Cortex of kidney (tissue), 1 donor: Measurements from ENCODE around the gene PNRC2.
"Not testable (repeated sequence)": the region's sequence is repeated elsewhere in the genome, so short reads cannot be mapped to it uniquely, and the experiment has no call there.

Source experiments
- DNase-seq: peaks from one replicate; lab custom pipeline; 2025; lab: John Stamatoyannopoulos, UW

PNRC2 gene

DNA sequence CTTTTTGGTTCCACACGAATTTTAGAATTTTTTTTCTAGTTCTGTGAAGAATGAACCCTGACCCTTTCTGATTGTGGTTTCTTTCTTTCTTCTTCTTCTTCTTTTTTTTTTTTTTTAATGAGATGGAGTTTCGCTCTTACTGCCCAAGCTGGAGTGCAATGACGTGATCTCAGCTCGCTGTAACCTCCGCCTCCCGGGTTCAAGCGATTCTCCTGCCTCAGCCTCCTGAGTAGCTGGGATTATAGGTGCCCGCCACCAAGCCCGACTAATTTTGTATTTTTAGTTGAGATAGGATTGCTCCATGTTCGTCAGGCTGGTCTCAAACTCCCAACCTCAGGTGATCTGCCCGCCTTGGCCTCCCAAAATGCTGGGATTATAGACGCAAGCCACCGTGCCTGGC lies 32.4 kb downstream of the PNRC2 start:
- not testable (repeated sequence) for DNase-seq

DNA sequence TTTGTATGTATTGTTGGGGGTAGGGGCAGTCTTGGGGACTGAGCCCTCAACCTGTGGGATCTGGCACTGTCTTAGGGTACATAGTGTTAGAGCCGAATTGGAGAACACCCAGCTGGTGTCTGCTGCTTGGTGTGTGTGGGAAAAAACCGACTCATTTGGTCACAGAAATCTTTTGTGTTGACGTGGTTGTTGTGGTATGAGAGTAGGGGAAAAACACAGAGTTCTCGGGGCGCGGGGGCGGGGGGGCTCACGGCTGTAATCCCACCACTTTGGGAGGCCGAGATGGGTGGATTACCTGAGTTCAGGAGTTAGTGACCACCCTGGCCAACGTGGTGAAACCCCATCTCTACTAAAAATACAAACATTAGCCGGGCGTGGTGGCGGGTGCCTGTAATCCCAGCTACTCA lies 35.8 kb downstream of the PNRC2 start:
- no peak for DNase-seq

DNA sequence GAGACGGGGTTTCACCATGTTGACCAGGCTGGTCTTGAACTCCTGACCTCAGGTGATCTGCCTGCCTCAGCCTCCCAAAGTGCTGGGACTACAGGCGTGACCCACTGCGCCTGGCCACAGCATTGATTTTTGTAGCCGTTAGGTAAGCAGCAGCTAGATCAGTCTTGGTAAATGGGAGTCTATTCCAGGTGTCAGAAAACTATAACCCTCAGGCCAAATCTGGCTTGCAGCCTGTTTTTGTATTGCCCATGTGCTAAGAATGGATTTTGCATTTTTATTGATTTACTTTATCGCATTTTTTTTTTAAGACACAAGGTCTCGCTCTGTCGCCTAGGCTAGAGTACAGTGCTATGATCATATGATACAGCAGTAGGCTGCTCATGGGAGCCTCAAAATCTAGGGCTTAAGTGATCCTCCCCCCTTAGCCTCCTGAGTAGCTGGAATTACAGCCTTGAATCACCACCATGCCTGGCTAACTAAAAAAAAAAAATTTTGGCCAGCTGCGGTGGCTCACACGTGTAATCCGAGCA lies 37.1 kb downstream of the PNRC2 start:
- DNase-seq, result no peak

DNA sequence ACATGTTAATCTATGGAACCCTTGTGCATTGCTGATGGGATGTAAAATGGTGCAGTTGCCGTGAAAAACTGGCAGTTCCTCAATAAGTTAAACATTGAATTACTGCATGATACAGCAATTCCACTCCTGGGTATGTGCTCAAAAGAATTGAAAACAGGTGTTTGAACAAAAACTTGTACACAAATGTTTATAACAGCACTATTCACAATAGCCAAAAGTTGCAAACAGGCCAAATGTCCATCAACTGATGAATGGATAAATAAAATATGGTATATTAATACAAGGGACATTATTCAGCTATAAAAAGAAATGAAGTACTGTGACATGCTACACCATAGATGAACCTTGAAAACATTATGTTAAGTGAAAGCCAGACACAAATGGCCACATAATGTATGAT lies 38.2 kb downstream of the PNRC2 start:
- no peak for DNase-seq

DNA sequence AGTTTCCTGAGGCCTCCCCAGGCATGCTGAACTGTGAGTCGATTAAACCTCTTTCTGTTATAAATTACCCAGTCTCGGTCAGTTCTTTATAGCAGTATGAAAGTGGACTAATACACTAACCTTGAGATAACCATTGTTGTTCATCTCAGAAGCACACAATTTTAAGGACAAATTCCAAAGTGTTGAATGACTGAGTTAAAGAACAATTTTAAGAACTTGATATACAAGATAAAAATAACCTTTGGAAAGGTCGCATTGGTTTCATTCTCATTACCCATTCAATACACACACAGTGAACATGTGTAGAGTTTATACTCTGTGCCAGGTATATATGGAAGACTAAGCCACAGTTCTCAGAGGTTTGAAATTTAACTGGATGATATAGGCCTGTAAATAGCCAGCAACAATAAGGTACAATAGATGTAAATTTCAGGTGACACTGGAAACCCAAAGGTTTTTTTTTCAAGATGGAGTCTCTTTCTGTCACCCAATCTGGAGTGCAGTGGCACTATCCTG lies 39.6 kb downstream of the PNRC2 start:
- no peak for DNase-seq

DNA sequence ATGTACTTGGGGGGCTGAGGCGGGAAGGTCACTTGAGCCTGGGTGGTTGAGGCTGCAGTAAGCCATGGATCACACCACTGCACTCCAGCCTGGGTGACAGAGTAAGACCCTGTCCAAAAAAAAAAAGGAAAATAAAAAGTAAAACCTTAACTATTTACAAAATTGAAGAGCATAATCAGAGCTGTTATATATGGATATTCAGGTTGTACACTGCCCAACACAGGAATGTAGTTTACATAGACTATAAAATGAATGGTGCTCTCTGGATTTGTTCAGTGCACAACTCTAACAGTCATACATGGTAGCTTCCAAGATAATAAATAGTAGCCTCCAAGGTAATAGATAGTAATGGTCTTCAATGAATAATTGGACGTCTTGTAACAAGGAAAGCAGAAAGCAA lies 43.1 kb downstream of the PNRC2 start:
- no peak for DNase-seq

DNA sequence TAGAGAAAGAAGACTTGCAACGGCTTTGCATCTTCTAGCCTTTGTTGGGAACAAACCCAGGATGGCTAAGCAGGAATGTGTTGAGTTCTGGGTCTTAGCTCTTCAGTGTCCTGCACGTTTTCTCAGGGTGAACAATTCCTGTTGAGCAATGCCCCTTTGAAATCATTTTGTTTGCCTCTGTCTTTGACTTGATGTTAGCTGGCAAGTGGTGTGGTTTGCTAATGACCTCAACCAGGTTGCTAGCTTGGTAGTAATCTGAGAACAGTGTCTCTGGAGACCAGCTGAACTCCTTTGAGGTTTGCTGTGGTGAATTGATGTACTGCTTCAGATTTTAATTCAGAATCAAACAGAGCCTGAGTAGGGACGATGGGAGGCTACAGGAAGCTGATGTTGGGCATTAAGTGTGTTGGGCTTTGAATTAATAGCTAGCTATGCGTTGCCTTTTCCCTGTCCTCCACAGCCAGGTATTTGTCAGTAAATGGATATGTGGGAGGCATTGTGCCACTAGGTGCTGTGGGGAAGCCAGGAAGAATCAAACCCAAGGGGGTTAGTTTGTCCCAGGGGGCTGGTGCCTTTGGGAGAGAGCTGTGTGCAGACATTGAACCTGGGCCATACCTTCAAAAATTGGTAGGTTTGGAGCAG lies 43.8 kb downstream of the PNRC2 start:
- DNase-seq, result no peak

DNA sequence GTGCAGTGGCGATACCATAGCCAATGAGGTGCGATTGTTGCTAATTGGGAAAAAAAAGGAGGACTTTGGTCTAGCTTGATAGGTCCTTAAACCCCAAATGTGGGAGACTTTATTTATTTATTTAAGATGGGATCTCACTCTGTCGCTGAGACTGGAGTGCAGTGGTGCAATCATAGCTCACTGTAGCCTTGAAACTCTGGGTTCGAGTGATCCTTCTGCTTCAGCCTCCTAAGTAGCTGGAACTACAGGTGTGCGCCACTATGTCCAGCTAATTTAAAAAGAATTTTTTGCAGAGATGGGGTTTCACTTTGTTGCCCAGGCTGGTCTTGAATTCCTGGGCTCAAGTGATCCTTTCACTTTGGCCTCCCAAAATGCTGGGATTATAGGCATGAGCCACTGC lies 44.5 kb downstream of the PNRC2 start:
- DNase-seq, result no peak

DNA sequence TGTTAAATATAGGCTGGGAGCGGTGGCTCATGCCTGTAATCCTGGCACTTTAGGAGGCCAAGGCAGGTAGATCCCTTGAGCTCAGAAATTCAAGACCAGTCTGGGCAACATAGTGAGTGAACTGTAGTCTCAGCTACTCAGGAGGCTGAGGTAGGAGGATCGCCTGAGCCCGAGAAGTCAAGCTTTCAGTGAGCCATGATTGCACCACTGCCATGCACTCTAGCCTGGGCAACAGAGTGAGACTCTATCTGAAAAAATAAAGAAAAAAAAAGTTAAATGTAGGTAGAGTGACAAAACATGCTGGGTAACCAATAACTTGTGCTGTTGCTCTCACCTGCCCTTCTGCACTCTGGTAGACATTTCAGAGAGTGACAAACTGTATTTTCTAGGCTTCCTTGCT lies 45.5 kb downstream of the PNRC2 start:
- no peak for DNase-seq

DNA sequence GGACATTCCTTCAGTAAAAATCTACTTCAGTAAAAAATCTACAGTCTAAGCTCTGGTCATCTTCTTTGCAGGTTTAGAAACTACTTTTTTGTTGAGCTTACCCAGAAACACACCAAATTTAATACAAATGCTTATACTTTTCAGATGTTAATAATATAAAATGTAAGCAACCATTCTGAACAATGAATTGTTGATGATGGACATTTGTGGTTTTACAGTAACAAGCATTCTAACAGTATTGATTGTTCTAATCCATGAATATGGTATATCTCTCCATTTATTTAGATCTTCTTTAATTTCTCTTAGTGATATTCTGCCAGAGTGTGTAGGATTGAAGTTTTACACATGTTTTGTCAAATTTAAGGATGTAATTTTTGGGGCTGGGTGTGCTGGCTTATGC lies 47.5 kb downstream of the PNRC2 start:
- DNase-seq, result no peak

DNA sequence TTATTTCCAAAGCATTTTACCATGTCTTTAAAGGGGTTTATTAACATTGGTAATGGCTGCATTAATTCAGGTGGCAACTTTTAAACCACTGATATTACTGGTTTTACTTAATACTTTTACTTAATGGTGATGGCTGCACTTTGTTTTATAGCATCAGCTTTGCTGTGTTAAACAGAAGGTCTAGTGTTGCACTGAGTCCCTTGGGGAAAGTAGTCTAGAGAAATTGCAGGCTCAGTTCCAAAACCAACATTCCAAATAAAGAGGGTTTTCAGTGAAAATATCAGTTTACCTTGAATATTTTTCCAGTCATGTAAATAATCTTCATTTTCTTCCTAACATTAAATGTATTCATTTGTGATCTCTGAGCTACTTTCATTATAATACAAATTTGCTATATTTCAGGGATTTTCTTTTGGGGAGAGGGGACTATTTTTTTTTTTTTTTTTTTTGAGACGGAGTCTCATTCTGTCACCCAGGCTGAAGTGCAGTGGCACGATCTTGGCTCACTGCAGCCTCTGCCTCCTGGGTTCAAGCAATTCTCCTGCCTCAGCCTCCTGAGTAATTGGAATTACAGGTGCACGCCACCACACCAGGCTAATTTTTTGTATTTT lies 49.1 kb downstream of the PNRC2 start:
- not testable (repeated sequence) for DNase-seq

DNA sequence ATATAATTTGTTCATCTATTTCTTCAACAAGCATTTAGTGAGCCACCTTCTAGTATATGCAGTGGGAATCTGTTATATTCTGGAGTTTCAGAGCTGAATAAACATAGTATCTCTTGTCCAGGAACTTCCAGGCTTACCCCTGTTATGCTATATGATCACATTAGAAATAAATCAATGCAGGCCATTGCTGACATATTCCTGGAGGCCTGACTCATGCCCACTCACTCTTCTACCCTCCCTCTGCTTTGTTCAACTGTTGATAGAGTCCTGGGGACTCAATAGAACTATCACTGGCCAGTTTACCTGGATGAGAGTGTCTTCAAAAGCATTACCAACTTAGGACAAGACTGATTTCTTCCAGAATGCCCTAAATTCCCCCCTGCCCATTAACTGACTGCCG lies 49.8 kb downstream of the PNRC2 start:
- DNase-seq, result no peak

DNA sequence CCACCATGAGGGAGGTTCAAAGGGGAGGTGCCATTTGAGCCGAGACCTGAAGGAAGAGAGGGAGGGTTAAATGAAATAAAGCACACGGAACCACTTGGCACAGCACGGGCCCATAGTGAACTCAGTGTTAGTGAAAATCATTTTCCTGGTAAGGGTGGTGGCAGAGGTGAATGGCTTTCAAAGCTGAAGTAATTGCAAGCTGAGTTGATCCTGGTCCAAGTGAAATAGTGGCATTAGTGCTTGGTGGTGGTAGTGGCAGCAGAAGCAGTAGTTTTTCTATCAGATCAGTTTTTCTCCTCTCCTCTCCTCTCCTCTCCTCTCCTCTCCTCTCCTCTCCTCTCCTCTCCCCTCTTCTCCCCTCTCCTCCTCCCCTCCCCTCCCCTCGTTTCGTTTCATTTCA lies 51.0 kb downstream of the PNRC2 start:
- no peak for DNase-seq

DNA sequence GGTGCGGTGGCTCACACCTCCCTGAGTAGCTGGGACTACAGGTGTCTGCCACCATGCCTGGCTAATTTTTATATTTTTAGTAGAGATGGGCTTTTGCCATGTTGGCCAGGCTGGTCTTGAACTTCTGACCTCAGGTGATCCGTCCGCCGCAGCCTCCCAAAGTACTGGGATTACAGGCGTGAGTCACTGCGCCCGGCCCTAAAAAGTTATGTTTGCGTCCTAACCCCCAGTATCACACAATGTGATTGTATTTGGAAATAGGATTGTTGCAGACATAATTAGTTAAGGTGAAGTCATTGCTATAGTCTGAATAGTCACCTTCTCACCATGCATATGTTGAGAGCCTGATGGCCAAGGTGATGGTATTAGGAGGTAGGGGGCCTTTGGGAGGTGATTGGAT lies 53.2 kb downstream of the PNRC2 start:
- not testable (repeated sequence) for DNase-seq
